Body of pancreas (tissue), 4 donors: ENCODE data around the gene WSB2.

ENCODE experiments used
- CTCF ChIP-seq, 7 experiments: fragments of 450-650 bp in 4 of 7; fragments of 200-600 bp in 3 of 7; sonication (generic) in 3 of 7; IDR thresholded peaks; one replicate each; pipeline ENCODE4 v1.5.1; 2016 to 2019; ENCODE audit warnings: antibody characterized with exemption in 7 of 7
- POLR2A ChIP-seq, 3 donors: fragments of 450-650 bp; IDR thresholded peaks; one replicate each; pipeline ENCODE4 v1.6.1; 2016; ENCODE audit warnings: antibody characterized with exemption in 3 of 3, mild to moderate bottlenecking in 2 of 3

- TF ChIP-seq CTCF (IDR thresholded peaks at IDR 0.05) (no peak), POLR2A (IDR thresholded peaks at IDR 0.05) (no peak)
These were observed 74.1 kb downstream of the WSB2 start for GRCh38 chr12:117986705-117987469.
